A549 (cell line): ENCODE measurements around the gene IL2RA. TPM values are rescaled to one million over a fixed set of nuclear protein-coding genes. Genes with fewer than 3 reads are reported as not detected.

Experiments
- ATAC-seq, 2 experiments: fragments of 200-7000 bp in 1 of 2; fragments of >200 bp in 1 of 2; cut with Nextera tagmentation in 1 of 2; cut with Tn5 transposase in 1 of 2; 3 replicates each; pipeline versions ENCODE4 v1.8.0 to v1.9.1; 2018 to 2020; ENCODE audit warnings: mild to moderate bottlenecking in 1 of 2, moderate library complexity in 1 of 2
- CTCF ChIA-PET: fragments of 300-600 bp; sonication (Branson Sonifier 250); formaldehyde crosslinking; extraction: SDS; loops from one replicate; lab custom pipeline; 2021; ENCODE audit warnings: antibody characterized with exemption, inconsistent platforms; lab: Yijun Ruan, JAX
- POLR2A ChIA-PET: fragments of 350-600 bp; formaldehyde crosslinking; extraction: SDS; loops from one replicate; lab custom pipeline; 2021; ENCODE audit warnings: antibody characterized with exemption, inconsistent platforms; lab: Yijun Ruan, JAX
- DNase-seq, 2 experiments: peaks; one replicate each; pipeline versions ENCODE4 v3.0.0 to v3.0.0-alpha.2; 2011 to 2016; ENCODE audit warnings: low read depth in 1 of 2, low spot score in 1 of 2
- FAIRE-seq: peaks from 2 replicates; lab custom pipeline; 2011; peaks lifted over from hg19 to GRCh38; lab: Jason Lieb, UNC
- H3K27ac ChIP-seq, 2 experiments: fragments of >200 bp; sonication (Bioruptor Twin); formaldehyde crosslinking; 3 replicates each; pipeline ENCODE4 v1.5.1; 2016 to 2017
- H3K4me1 ChIP-seq: fragments of >200 bp; sonication (Bioruptor Twin); formaldehyde crosslinking; 3 replicates; pipeline ENCODE4 v1.6.1; 2016
- H3K4me2 ChIP-seq: fragments of >200 bp; sonication (Bioruptor Twin); formaldehyde crosslinking; 3 replicates; pipeline ENCODE4 v1.6.1; 2016
- H3K4me3 ChIP-seq: fragments of >200 bp; sonication (Bioruptor Twin); formaldehyde crosslinking; 3 replicates; pipeline ENCODE4 v1.5.1; 2016
- H3K9me3 ChIP-seq: fragments of >200 bp; sonication (Bioruptor Twin); formaldehyde crosslinking; 3 replicates; pipeline ENCODE4 v1.6.1; 2016
- BHLHE40 ChIP-seq: IDR thresholded peaks from 2 replicates; pipeline ENCODE4 v1.6.1; 2012; ENCODE audit warnings: low read depth, low read length, inconsistent platforms
- CBX8 ChIP-seq: fragments of 200-600 bp; sonication (generic); IDR thresholded peaks from 2 replicates; pipeline ENCODE4 v1.6.1; 2016
- CHD2 ChIP-seq: fragments of 150-350 bp; IDR thresholded peaks from 2 replicates; pipeline ENCODE4 v1.6.1; 2014; ENCODE audit warnings: low read length; ENCODE audit not compliant: partially characterized antibody
- HEYL ChIP-seq: fragments of 250-450 bp; sonication (Bioruptor Pico); IDR thresholded peaks from 2 replicates; pipeline ENCODE4 v1.8.0; 2021; ENCODE audit warnings: mild to moderate bottlenecking, moderate library complexity
- HOXB13 ChIP-seq: fragments of 250-450 bp; sonication (Bioruptor Pico); IDR thresholded peaks from 2 replicates; pipeline ENCODE4 v1.5.0; 2020; ENCODE audit warnings: low read depth, mild to moderate bottlenecking, moderate library complexity
- NFE2L2 ChIP-seq: fragments of 150-350 bp; conservative IDR thresholded peaks from 2 replicates; pipeline ENCODE4 v1.6.1; 2014; ENCODE audit warnings: low read length
- POLR2AphosphoS2 ChIP-seq: conservative IDR thresholded peaks from 2 replicates; pipeline ENCODE4 v1.6.1; 2012; ENCODE audit warnings: low read length, improper control_type of control experiment, inconsistent platforms
- RAD21 ChIP-seq, 2 experiments: fragments of >200 bp in 1 of 2; sonication (Bioruptor Twin) in 1 of 2; formaldehyde crosslinking in 1 of 2; IDR thresholded peaks in 1 of 2; conservative IDR thresholded peaks in 1 of 2; 2 replicates in 1 of 2; 3 replicates in 1 of 2; pipeline ENCODE4 v1.6.1; 2012 to 2018; ENCODE audit warnings: inconsistent platforms in 1 of 2
- RCOR1 ChIP-seq: fragments of 150-350 bp; IDR thresholded peaks from 2 replicates; pipeline ENCODE4 v1.6.1; 2014; ENCODE audit warnings: antibody characterized with exemption, low read length, low read depth
- RNF2 ChIP-seq: fragments of 200-600 bp; sonication (generic); IDR thresholded peaks from 2 replicates; pipeline ENCODE4 v1.6.1; 2016; ENCODE audit warnings: low read depth, mild to moderate bottlenecking, antibody characterized with exemption, moderate library complexity, borderline replicate concordance
- TP53 ChIP-seq: fragments of 250-450 bp; sonication (Bioruptor Pico); IDR thresholded peaks from 2 replicates; pipeline ENCODE4 v1.5.0; 2021; ENCODE audit warnings: mild to moderate bottlenecking, moderate library complexity
- WGBS: methylation state at CpG from one replicate; pipeline ENCODE4 v1.1.6; 2017; ENCODE audit errors: missing lambda C conversion rate; 5-methylcytosine and 5-hydroxymethylcytosine counted together
- polyA plus RNA-seq, 4 experiments: library from polyadenylated mRNA; depleted of rRNA in 3 of 4; stranded (reverse); fragments of >200 nt; fragmentation: RNase III in 1 of 4; extraction: RNeasy Plus Mini Kit Qiagen cat#74134 plus additional on column Dnase treatment in 1 of 4; gene quantifications; 2 replicates in 3 of 4; 3 replicates in 1 of 4; pipeline ENCODE4 v1.2.3, GENCODE V29; 2011 to 2017
- TF ChIP-seq, protein P1 (sequence below): fragments of 250-450 bp; sonication (Bioruptor Pico); IDR thresholded peaks from 2 replicates; pipeline ENCODE4 v1.5.0; 2021; ENCODE audit warnings: mild to moderate bottlenecking, moderate library complexity, borderline replicate concordance
- TF ChIP-seq, protein P2 (sequence below): fragments of 450-650 bp; IDR thresholded peaks from 2 replicates; pipeline ENCODE4 v1.6.1; 2014; ENCODE audit warnings: antibody characterized with exemption
- TF ChIP-seq, protein P3 (sequence below): fragments of >200 bp; sonication (Bioruptor Twin); formaldehyde crosslinking; IDR thresholded peaks from 3 replicates; pipeline ENCODE4 v1.6.1; 2016

Gene IL2RA
- polyA plus RNA-seq, 2 of the 4 experiments (the other 2 are of a cell fraction) = not detected

DNA sequence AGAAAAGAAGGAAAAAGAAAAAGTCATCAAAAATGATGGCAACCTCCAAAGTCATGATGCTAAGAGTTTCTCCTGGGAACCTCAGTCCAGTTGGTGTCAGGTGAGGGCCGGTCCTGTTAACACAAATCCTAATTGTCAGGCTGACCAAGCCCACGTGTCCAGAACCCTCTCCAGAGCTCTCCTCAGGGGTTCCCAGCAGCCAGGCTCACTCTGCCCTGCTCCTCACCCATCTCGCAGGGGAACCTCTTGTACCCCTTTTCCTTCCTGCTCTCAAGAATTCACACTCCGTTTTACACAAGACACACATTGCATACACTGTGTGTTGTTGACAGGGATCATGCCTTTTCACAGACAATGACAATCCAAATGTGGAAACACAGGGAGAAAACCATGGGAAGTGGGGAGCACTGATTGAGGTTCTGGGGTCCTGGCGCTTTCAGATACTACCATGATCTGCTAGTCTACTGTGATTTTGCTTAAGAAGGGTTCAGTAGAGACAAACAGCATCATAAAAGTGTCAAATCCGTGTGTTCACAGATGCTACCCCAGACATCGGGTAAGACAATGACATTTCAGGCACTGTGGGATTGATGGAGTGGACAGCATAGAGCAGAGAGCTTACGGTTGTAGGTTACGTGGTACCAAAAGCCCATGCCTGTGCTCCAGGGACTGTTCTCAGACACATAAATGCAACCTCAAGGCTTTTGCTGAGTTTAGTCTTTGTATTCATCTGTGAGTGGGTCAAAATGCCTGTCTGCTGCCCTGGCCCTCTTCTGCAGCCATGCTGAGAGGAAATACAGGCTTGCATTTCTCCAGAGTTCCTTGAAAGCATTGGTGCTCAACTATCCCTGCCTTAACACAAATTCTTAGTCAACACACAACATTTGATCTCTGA lies 16.0 kb downstream of the IL2RA start:
- no peak overlapping the region for H3K27ac ChIP-seq
- 30% methylated on average over 9 of the region's 9 CpGs for WGBS
- FAIRE-seq = no peak
- TF ChIP-seq HEYL (CRISPR knock-in tag) = no peak
- no peak for TF ChIP-seq BHLHE40
- TF ChIP-seq RAD21 (conservative IDR thresholded peaks at IDR 0.05 in 1 of 2, IDR thresholded peaks at IDR 0.05 in 1 of 2) = no peak
- TF ChIP-seq RCOR1 = no peak
- TF ChIP-seq POLR2AphosphoS2 = no peak
- no peak for TF ChIP-seq HOXB13
- TF ChIP-seq, all 56 proteins: peak for 0
- ChIA-PET CTCF (interaction anchor here (1.8 kb wide), 1 partner anchor 32 kb away, joined by 4 read pairs; no protein-coding TSS in a partner anchor), POLR2A (no interaction called here)
- DNase-seq = no peak
- Histone ChIP-seq H3K4me3 (no peak overlapping the region), H3K4me1 (peaks cover 3% of the 10 kb centered on the region; the same call in 1 of the 3 replicates), H3K4me2 (no peak overlapping the region), H3K9me3 (no peaks in the 10 kb centered on the region)
- peak in 1 of 2 experiments; percentile 15; a peak in 1 of 6 replicates for ATAC-seq

DNA sequence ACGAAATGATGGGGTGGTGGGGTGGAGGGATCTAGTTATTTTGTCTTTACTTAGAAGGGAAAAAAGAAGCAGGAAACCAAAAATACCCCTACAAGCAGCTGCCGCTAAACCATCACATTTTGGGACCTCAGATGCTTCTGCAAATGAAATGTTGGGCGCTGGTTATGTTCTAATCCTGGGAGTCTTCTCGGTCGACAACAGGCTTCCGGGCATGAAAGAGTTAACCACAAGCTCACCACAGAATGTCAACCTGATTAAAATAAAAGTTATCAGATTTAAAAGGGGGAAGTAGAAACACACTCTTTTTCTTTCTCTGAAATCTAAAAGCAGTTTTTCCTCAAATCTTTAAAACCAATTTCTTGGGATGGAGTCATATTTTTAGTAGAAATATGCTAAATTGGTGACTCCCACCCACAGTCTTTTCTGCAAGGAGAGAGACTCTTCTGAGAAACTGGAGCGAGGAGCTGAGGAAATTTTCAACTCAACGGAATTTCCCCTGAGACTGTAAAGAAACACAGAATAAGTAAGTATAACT lies 16.8 kb downstream of the IL2RA start:
- ChIA-PET CTCF (no interaction called here), POLR2A (no interaction called here)
- TF ChIP-seq CBX8 = 0 out of 2 replicates have a peak, but pooled peaks have one; percentile 46
- no peak for TF ChIP-seq NFE2L2
- peak; percentile 59; the same call in 1 of the 2 replicates for TF ChIP-seq RNF2
- ATAC-seq = no peak
- Histone ChIP-seq H3K4me1 (no peaks in the 10 kb centered on the region), H3K9me3 (no peaks in the 10 kb centered on the region), H3K4me3 (no peak overlapping the region), H3K4me2 (no peak overlapping the region), H3K27ac (no peak overlapping the region)
- 33% methylated on average over 8 of the region's 8 CpGs for WGBS
- DNase-seq = no peak
- no peak for FAIRE-seq

DNA sequence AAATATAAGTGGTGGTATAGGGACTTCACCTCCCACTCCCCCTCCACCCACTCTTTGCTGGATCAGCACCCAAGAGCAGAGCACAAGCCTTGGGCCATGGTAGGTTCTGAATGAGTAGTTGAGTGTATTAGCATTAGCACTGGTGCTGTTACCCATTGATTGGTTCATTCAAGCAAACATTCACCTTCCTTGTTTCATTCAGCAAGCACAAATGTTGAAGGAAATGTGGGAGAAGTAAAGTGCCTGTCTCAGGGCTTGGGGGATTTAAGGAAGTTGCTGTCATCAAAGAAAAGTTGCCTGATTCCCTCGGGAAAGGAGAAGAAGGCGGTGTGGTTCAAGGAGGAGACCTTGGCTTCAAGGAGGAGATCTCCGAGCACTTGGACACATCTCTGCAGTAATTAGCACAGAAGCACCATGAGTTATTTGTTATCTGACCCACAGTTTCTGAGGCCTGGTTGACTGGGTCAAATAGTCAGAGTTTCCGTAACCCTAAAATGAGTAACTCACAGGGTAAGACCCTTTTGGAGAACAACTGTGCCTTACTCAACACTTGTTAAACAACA lies 17.3 kb downstream of the IL2RA start:
- ChIA-PET CTCF (no interaction called here), POLR2A (no interaction called here)
- TF ChIP-seq, protein P1, sequence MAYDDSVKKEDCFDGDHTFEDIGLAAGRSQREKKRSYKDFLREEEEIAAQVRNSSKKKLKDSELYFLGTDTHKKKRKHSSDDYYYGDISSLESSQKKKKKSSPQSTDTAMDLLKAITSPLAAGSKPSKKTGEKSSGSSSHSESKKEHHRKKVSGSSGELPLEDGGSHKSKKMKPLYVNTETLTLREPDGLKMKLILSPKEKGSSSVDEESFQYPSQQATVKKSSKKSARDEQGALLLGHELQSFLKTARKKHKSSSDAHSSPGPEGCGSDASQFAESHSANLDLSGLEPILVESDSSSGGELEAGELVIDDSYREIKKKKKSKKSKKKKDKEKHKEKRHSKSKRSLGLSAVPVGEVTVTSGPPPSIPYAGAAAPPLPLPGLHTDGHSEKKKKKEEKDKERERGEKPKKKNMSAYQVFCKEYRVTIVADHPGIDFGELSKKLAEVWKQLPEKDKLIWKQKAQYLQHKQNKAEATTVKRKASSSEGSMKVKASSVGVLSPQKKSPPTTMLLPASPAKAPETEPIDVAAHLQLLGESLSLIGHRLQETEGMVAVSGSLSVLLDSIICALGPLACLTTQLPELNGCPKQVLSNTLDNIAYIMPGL (CRISPR knock-in tag) = no peak
- no peak for TF ChIP-seq RNF2
- no peak for TF ChIP-seq CHD2
- no peak for TF ChIP-seq TP53 (CRISPR knock-in tag)
- TF ChIP-seq, protein P2, sequence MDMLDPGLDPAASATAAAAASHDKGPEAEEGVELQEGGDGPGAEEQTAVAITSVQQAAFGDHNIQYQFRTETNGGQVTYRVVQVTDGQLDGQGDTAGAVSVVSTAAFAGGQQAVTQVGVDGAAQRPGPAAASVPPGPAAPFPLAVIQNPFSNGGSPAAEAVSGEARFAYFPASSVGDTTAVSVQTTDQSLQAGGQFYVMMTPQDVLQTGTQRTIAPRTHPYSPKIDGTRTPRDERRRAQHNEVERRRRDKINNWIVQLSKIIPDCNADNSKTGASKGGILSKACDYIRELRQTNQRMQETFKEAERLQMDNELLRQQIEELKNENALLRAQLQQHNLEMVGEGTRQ = no peak
- TF ChIP-seq, protein P3, sequence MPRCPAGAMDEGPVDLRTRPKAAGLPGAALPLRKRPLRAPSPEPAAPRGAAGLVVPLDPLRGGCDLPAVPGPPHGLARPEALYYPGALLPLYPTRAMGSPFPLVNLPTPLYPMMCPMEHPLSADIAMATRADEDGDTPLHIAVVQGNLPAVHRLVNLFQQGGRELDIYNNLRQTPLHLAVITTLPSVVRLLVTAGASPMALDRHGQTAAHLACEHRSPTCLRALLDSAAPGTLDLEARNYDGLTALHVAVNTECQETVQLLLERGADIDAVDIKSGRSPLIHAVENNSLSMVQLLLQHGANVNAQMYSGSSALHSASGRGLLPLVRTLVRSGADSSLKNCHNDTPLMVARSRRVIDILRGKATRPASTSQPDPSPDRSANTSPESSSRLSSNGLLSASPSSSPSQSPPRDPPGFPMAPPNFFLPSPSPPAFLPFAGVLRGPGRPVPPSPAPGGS = no peak
- WGBS = 45% methylated on average over 4 of the region's 4 CpGs
- H3K27ac ChIP-seq = no peak overlapping the region
- H3K4me1 ChIP-seq = no peaks in the 10 kb centered on the region
- 0 out of 3 replicates have a peak, but pooled peaks cover under 1% of the 10 kb centered on the region for H3K9me3 ChIP-seq
- DNase-seq (no peak), ATAC-seq (no peak), FAIRE-seq (no peak)
- no peak overlapping the region for H3K4me2 ChIP-seq
- H3K4me3 ChIP-seq = no peak overlapping the region
